Neural progenitor cell (in vitro differentiated cells): ENCODE data around the gene IGSF8. TPM values are rescaled to one million over a fixed set of nuclear protein-coding genes. Genes with fewer than 3 reads are reported as not detected.

Source experiments
- DNase-seq: peaks from one replicate; pipeline ENCODE4 v3.0.0-alpha.2; 2016; ENCODE audit warnings: low spot score
- H2AFZ ChIP-seq: fragments of 200-600 bp; sonication (generic); replicated peaks from 2 replicates; pipeline ENCODE4 v1.6.1; 2016; ENCODE audit warnings: antibody characterized with exemption
- H3F3A ChIP-seq: fragments of 200-600 bp; sonication (generic); 2 replicates; pipeline ENCODE4 v1.6.1; 2016; ENCODE audit warnings: antibody characterized with exemption, low read depth
- H3K27ac ChIP-seq: fragments of 200-600 bp; sonication (generic); 2 replicates; pipeline ENCODE4 v1.5.1; 2016; ENCODE audit warnings: mild to moderate bottlenecking
- H3K27me3 ChIP-seq: fragments of 200-600 bp; sonication (generic); 2 replicates; pipeline ENCODE4 v1.6.1; 2016; ENCODE audit warnings: mild to moderate bottlenecking, moderate library complexity
- H3K36me3 ChIP-seq: fragments of 200-600 bp; sonication (generic); 2 replicates; pipeline ENCODE4 v1.5.1; 2016
- H3K4me1 ChIP-seq: fragments of 200-600 bp; sonication (generic); 2 replicates; pipeline ENCODE4 v1.6.1; 2016; ENCODE audit warnings: mixed run types
- H3K4me2 ChIP-seq: fragments of 200-600 bp; sonication (generic); 2 replicates; pipeline ENCODE4 v1.6.1; 2016
- H3K4me3 ChIP-seq: fragments of 200-600 bp; sonication (generic); 2 replicates; pipeline ENCODE4 v1.5.1; 2016
- H3K79me2 ChIP-seq: fragments of 200-600 bp; sonication (generic); 2 replicates; pipeline ENCODE4 v1.6.1; 2016; ENCODE audit warnings: low read depth
- H3K9ac ChIP-seq: fragments of 200-600 bp; sonication (generic); 2 replicates; pipeline ENCODE4 v1.6.1; 2016
- H3K9me3 ChIP-seq: fragments of 200-600 bp; sonication (generic); 2 replicates; pipeline ENCODE4 v1.5.1; 2016; ENCODE audit warnings: low read depth
- H4K20me1 ChIP-seq: fragments of 200-600 bp; sonication (generic); 2 replicates; pipeline ENCODE4 v1.6.1; 2016; ENCODE audit warnings: low read depth
- H3K27ac Mint-ChIP-seq: 3 replicates; pipeline ENCODE4 v1.8.0; 2021; ENCODE audit warnings: mixed read lengths
- H3K27me3 Mint-ChIP-seq: 2 replicates; pipeline ENCODE4 v1.8.0; 2022; ENCODE audit warnings: low read depth, mild to moderate bottlenecking, inconsistent platforms, moderate library complexity, mixed read lengths; ENCODE audit not compliant: insufficient read depth
- H3K36me3 Mint-ChIP-seq: 3 replicates; pipeline ENCODE4 v1.8.0; 2021; ENCODE audit warnings: mixed read lengths
- H3K4me1 Mint-ChIP-seq: 3 replicates; pipeline ENCODE4 v1.8.0; 2021; ENCODE audit warnings: mixed read lengths
- H3K4me3 Mint-ChIP-seq: 3 replicates; pipeline ENCODE4 v1.8.0; 2021; ENCODE audit warnings: mild to moderate bottlenecking, moderate library complexity, mixed read lengths
- H3K9me3 Mint-ChIP-seq: 3 replicates; pipeline ENCODE4 v1.8.0; 2020; ENCODE audit warnings: mixed read lengths
- CTCF ChIP-seq: fragments of 200-600 bp; sonication (generic); IDR thresholded peaks from 2 replicates; pipeline ENCODE4 v1.5.1; 2017; ENCODE audit warnings: antibody characterized with exemption, mild to moderate bottlenecking
- EZH2 ChIP-seq: fragments of 200-600 bp; sonication (generic); IDR thresholded peaks from 2 replicates; pipeline ENCODE4 v1.6.1; 2017; ENCODE audit warnings: antibody characterized with exemption, mild to moderate bottlenecking, moderate library complexity
- EZH2phosphoT487 ChIP-seq: fragments of 200-600 bp; sonication (generic); IDR thresholded peaks from 2 replicates; pipeline ENCODE4 v1.6.1; 2017; ENCODE audit warnings: antibody characterized with exemption
- total RNA-seq: library from RNA; depleted of rRNA; stranded (reverse); fragments of >200 nt; gene quantifications from 2 replicates; pipeline ENCODE4 v1.2.3, GENCODE V29; 2015; ENCODE audit warnings: low replicate concordance

Gene IGSF8
- total RNA-seq, 1 donor from 2014 or later: 9.4 TPM

- H3K9ac ChIP-seq: no peak overlapping the region
- H3K36me3 Mint-ChIP-seq: no peaks in the 10 kb centered on the region
- peaks cover 46% of the 10 kb centered on the region for H3K4me1 ChIP-seq
- H3K4me1 Mint-ChIP-seq: peaks cover 72% of the 10 kb centered on the region
- H3K36me3 ChIP-seq: no peaks in the 10 kb centered on the region
- no peaks in the 10 kb centered on the region for H3K9me3 ChIP-seq
- H3F3A ChIP-seq: peaks cover 48% of the 10 kb centered on the region
- peaks cover 14% of the 10 kb centered on the region for H3K79me2 ChIP-seq
- no peak overlapping the region for H3K4me3 ChIP-seq
- peaks cover 13% of the 10 kb centered on the region for H3K27me3 Mint-ChIP-seq
- peaks cover 18% of the 10 kb centered on the region for H3K27me3 ChIP-seq
- no peaks in the 10 kb centered on the region for H3K9me3 Mint-ChIP-seq
- H4K20me1 ChIP-seq: peaks cover 12% of the 10 kb centered on the region
- TF ChIP-seq EZH2phosphoT487 (no peak), EZH2 (no peak), CTCF (no peak)
- H3K4me3 Mint-ChIP-seq: peak overlapping the region; percentile 80
- no peak for DNase-seq
- H3K27ac ChIP-seq: no peak overlapping the region
- peak overlapping the region; percentile 88 for H3K4me2 ChIP-seq
- no peak overlapping the region for H3K27ac Mint-ChIP-seq
- no peak overlapping the region for H2AFZ ChIP-seq
These were observed 1.4 kb upstream of the IGSF8 start for GRCh38 chr1:160099716-160100375.

- Histone ChIP-seq H3K9ac (no peak overlapping the region), H3K4me1 (peaks cover 37% of the 10 kb centered on the region), H2AFZ (peak overlapping the region; percentile 91), H3K27ac (no peak overlapping the region), H3K9me3 (no peaks in the 10 kb centered on the region), H3K79me2 (peaks cover 14% of the 10 kb centered on the region), H3K4me2 (peak overlapping the region; percentile 88), H3K4me3 (peak overlapping the region; percentile 52), H3K36me3 (no peaks in the 10 kb centered on the region), H3F3A (peaks cover 41% of the 10 kb centered on the region), H4K20me1 (peaks cover 12% of the 10 kb centered on the region), H3K27me3 (peaks cover 18% of the 10 kb centered on the region)
- Mint-ChIP-seq H3K4me3 (peak overlapping the region; percentile 80), H3K27ac (no peak overlapping the region), H3K9me3 (no peaks in the 10 kb centered on the region), H3K27me3 (peaks cover 13% of the 10 kb centered on the region), H3K36me3 (no peaks in the 10 kb centered on the region), H3K4me1 (peaks cover 64% of the 10 kb centered on the region)
- TF ChIP-seq CTCF (no peak), EZH2phosphoT487 (no peak), EZH2 (no peak)
- DNase-seq: peak; percentile 97
These were observed 588 bp upstream of the IGSF8 start for GRCh38 chr1:160098852-160099561.

DNA sequence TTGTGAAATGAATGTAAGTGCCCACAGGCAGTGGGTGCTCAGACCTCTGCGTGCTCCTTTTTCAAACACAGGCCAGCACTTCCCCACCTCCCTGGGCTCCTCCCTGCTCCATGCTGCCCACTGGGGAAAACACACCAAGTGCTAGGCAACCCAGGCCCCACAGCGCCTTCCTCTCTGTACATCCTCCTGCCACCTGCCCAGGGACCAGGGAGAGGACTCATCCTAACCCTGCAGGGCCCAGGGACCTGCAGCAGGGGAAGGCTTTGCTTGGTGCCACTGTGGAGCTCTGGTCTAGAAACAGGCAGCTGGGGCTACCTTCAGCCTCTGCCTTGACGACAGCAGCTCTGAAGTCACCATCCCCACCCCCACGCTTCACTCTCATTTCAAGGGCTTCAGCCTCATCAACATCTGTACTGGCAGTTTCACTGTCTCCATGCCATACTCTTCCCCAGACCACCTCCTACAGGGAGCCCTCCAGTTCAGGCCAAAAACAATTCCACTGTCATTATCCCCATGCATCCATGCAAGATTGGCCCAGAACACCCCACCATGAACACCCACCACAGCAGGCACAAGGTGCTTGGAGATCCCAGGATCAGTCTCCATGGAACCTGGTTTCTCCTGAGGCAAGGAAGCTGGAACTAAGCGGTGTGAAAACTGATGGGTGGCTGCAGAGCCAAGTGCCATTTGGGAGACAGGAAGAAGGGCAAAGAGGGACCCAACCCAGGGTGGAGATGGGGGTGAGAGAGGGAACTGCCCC, 1.1 kb downstream of the IGSF8 start:
- no peak overlapping the region for H2AFZ ChIP-seq
- Mint-ChIP-seq H3K36me3 (no peaks in the 10 kb centered on the region), H3K27me3 (peaks cover 8% of the 10 kb centered on the region), H3K4me3 (peak overlapping the region; percentile 86), H3K4me1 (peaks cover 47% of the 10 kb centered on the region), H3K9me3 (no peaks in the 10 kb centered on the region), H3K27ac (peak overlapping the region; percentile 23)
- TF ChIP-seq EZH2phosphoT487 (no peak), CTCF (no peak), EZH2 (no peak)
- peak overlapping the region; percentile 95 for H3K4me3 ChIP-seq
- peak overlapping the region; percentile 47 for H3K9ac ChIP-seq
- peaks cover 24% of the 10 kb centered on the region for H3K4me1 ChIP-seq
- no peaks in the 10 kb centered on the region for H3K36me3 ChIP-seq
- H3K4me2 ChIP-seq: peak overlapping the region; percentile 93
- peaks cover 12% of the 10 kb centered on the region for H4K20me1 ChIP-seq
- peaks cover 14% of the 10 kb centered on the region for H3K79me2 ChIP-seq
- no peak for DNase-seq
- peaks cover 27% of the 10 kb centered on the region for H3F3A ChIP-seq
- peaks cover 18% of the 10 kb centered on the region for H3K27me3 ChIP-seq
- H3K27ac ChIP-seq: no peak overlapping the region
- no peaks in the 10 kb centered on the region for H3K9me3 ChIP-seq
